GM19395 (cell line): ENCODE data around the gene TMEM190.

Experiments used
- ATAC-seq: cut with Tn5 transposase; IDR thresholded peaks from one replicate; pipeline ENCODE4 v1.9.1; 2021; ENCODE audit warnings: mild to moderate bottlenecking, moderate library complexity; ENCODE audit not compliant: unreplicated experiment

The TMEM190 gene

GRCh38 chr19:55350620-55351315 lies 25.9 kb upstream of the TMEM190 start:
- ATAC-seq, result no peak

GRCh38 chr19:55352040-55352439 lies 24.6 kb upstream of the TMEM190 start:
- no peak for ATAC-seq

GRCh38 chr19:55352549-55353145 lies 24.0 kb upstream of the TMEM190 start:
- ATAC-seq, result no peak

GRCh38 chr19:55353356-55353802 lies 23.2 kb upstream of the TMEM190 start:
- no peak for ATAC-seq

- no peak for ATAC-seq
Observed at GRCh38 chr19:55353803-55354697, 22.6 kb upstream of the TMEM190 start.

- ATAC-seq, result no peak
Observed at GRCh38 chr19:55354698-55355212, 21.9 kb upstream of the TMEM190 start, which contains the start of gene COX6B2. COX6B2 (minus strand) TSS chr19:55354719; CDS start chr19:55354521, 198 bp downstream.

- no peak for ATAC-seq
Observed at GRCh38 chr19:55355213-55355821, 21.3 kb upstream of the TMEM190 start.

GRCh38 chr19:55358493-55358892 lies 18.1 kb upstream of the TMEM190 start:
- ATAC-seq, result no peak

GRCh38 chr19:55358943-55359908 lies 17.4 kb upstream of the TMEM190 start:
- ATAC-seq, result no peak

- ATAC-seq, result no peak
Observed at GRCh38 chr19:55360902-55361301, 15.7 kb upstream of the TMEM190 start.

- no peak for ATAC-seq
Observed at GRCh38 chr19:55362174-55362989, 14.2 kb upstream of the TMEM190 start.

- ATAC-seq, result no peak
Observed at GRCh38 chr19:55362990-55363716, 13.5 kb upstream of the TMEM190 start, which contains the start of gene GARIN5B. GARIN5B (minus strand) TSS chr19:55363260; CDS start chr19:55363066, 194 bp downstream.

GRCh38 chr19:55365245-55365644 lies 11.4 kb upstream of the TMEM190 start:
- no peak for ATAC-seq

- no peak for ATAC-seq
Observed at GRCh38 chr19:55365964-55366363, 10.7 kb upstream of the TMEM190 start.

GRCh38 chr19:55366790-55367189 lies 9.8 kb upstream of the TMEM190 start:
- no peak for ATAC-seq

- ATAC-seq, result no peak
Observed at GRCh38 chr19:55368106-55368505, 8.5 kb upstream of the TMEM190 start.

GRCh38 chr19:55368701-55369563 lies 7.7 kb upstream of the TMEM190 start:
- ATAC-seq, result no peak
